ENCODE measurements around the gene ABHD6.

Gene ABHD6

DNA sequence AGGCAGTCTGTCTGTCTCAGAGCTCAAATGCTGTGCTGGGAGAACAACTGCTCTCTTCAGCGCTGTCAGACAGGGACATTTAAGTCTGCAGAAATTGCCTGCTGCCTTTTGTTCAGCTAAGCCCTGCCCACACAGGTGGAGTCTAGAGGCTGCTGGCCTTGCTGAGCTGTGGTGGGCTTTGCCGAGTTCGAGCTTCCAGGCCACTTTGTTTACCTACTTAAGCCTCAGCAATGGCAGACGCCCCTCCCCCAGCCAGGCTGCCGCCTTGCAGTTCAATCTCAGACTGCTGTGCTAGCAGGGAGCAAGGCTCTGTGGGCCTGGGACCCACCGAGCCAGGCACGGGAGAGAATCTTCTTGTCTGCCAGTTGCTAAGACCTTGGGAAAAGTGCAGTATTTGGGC lies 43.5 kb downstream of the ABHD6 start:
- TF ChIP-seq EGR1 (IDR thresholded peaks at IDR 0.05): no peak
- TF ChIP-seq, protein P1, sequence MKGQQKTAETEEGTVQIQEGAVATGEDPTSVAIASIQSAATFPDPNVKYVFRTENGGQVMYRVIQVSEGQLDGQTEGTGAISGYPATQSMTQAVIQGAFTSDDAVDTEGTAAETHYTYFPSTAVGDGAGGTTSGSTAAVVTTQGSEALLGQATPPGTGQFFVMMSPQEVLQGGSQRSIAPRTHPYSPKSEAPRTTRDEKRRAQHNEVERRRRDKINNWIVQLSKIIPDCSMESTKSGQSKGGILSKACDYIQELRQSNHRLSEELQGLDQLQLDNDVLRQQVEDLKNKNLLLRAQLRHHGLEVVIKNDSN (IDR thresholded peaks at IDR 0.05): no peak
- no peak for TF ChIP-seq RAD21 (IDR thresholded peaks at IDR 0.05; ENCODE audit: low read depth)
- no peak for TF ChIP-seq TCF12 (IDR thresholded peaks at IDR 0.05; ENCODE audit: low read depth)
- no peak for TF ChIP-seq TEAD4 (IDR thresholded peaks at IDR 0.05)
- TF ChIP-seq, protein P2, sequence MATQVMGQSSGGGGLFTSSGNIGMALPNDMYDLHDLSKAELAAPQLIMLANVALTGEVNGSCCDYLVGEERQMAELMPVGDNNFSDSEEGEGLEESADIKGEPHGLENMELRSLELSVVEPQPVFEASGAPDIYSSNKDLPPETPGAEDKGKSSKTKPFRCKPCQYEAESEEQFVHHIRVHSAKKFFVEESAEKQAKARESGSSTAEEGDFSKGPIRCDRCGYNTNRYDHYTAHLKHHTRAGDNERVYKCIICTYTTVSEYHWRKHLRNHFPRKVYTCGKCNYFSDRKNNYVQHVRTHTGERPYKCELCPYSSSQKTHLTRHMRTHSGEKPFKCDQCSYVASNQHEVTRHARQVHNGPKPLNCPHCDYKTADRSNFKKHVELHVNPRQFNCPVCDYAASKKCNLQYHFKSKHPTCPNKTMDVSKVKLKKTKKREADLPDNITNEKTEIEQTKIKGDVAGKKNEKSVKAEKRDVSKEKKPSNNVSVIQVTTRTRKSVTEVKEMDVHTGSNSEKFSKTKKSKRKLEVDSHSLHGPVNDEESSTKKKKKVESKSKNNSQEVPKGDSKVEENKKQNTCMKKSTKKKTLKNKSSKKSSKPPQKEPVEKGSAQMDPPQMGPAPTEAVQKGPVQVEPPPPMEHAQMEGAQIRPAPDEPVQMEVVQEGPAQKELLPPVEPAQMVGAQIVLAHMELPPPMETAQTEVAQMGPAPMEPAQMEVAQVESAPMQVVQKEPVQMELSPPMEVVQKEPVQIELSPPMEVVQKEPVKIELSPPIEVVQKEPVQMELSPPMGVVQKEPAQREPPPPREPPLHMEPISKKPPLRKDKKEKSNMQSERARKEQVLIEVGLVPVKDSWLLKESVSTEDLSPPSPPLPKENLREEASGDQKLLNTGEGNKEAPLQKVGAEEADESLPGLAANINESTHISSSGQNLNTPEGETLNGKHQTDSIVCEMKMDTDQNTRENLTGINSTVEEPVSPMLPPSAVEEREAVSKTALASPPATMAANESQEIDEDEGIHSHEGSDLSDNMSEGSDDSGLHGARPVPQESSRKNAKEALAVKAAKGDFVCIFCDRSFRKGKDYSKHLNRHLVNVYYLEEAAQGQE (IDR thresholded peaks at IDR 0.05; ENCODE audit: low read depth): no peak
- TF ChIP-seq ZBTB7A (IDR thresholded peaks at IDR 0.05; ENCODE audit: low read depth): no peak
- TF ChIP-seq CEBPB (IDR thresholded peaks at IDR 0.05): no peak
- no peak for TF ChIP-seq NFIC (IDR thresholded peaks at IDR 0.05)
- no peak for TF ChIP-seq CREB1 (IDR thresholded peaks at IDR 0.05; ENCODE audit: low read depth)
- TF ChIP-seq, protein P3, sequence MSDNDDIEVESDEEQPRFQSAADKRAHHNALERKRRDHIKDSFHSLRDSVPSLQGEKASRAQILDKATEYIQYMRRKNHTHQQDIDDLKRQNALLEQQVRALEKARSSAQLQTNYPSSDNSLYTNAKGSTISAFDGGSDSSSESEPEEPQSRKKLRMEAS (IDR thresholded peaks at IDR 0.05): no peak
- no peak for TF ChIP-seq YY1 (IDR thresholded peaks at IDR 0.05; ENCODE audit: low read depth)

DNA sequence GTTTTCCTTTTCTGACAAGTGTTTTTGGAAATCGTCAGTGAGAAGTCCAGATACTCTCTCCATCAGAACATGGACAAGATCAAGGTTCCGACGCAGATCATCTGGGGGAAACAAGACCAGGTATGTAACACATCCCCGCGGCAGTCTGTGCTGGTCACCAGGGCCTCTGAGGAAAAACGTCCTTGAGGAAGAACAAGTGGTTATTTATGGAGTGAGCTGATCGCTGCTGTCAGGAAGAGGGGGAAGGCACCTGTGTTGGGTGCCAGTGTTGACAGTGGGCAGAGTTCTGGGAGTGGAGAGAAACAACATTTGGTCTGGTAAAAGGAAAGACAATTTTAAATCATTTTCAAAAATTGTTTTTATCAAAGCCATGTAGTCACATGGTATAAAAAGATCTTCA lies 47.7 kb downstream of the ABHD6 start:
- TF ChIP-seq TCF12 (IDR thresholded peaks at IDR 0.05; ENCODE audit: low read depth): no peak
- TF ChIP-seq YY1 (IDR thresholded peaks at IDR 0.05; ENCODE audit: low read depth): no peak
- TF ChIP-seq CEBPB (IDR thresholded peaks at IDR 0.05): no peak
- TF ChIP-seq EP300 (IDR thresholded peaks at IDR 0.05; ENCODE audit: borderline replicate concordance): no peak
- no peak for TF ChIP-seq TAF1 (IDR thresholded peaks at IDR 0.05; ENCODE audit: low read depth)
- no peak for TF ChIP-seq RAD21 (IDR thresholded peaks at IDR 0.05; ENCODE audit: low read depth)
- TF ChIP-seq, protein P3 (IDR thresholded peaks at IDR 0.05): no peak
- TF ChIP-seq FOXM1 (IDR thresholded peaks at IDR 0.05; ENCODE audit: borderline replicate concordance, low read depth): no peak
- TF ChIP-seq TEAD4 (IDR thresholded peaks at IDR 0.05): no peak
- TF ChIP-seq CREB1 (IDR thresholded peaks at IDR 0.05; ENCODE audit: low read depth): no peak
- TF ChIP-seq, protein P1 (IDR thresholded peaks at IDR 0.05): no peak
- no peak for TF ChIP-seq ZBTB7A (IDR thresholded peaks at IDR 0.05; ENCODE audit: low read depth)
- no peak for TF ChIP-seq EGR1 (IDR thresholded peaks at IDR 0.05)

DNA sequence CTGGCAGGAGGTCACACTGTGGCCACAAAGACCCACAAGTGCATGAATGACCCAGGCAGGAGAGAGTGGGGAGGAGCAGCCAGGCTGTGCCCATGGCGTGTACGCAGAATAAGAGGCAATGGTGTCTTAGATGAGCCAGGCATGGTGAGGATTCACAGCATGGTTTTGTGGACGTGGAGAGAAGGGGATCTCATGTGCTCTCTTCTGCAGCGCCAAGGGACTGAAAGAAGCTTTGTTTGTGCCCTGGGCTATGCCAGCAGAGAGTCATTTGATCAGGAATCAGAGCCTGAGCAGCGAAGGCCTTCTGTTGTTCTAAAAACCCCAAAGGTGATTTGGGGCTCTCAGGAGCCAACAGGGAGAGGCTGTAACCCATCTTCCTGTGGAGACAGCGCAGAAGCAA lies 49.8 kb downstream of the ABHD6 start:
- no peak for TF ChIP-seq CREB1 (IDR thresholded peaks at IDR 0.05; ENCODE audit: low read depth)
- TF ChIP-seq, protein P1 (IDR thresholded peaks at IDR 0.05): no peak
- TF ChIP-seq ZBTB7A (IDR thresholded peaks at IDR 0.05; ENCODE audit: low read depth): no peak
- TF ChIP-seq, protein P2 (IDR thresholded peaks at IDR 0.05; ENCODE audit: low read depth): no peak
- TF ChIP-seq, protein P3 (IDR thresholded peaks at IDR 0.05): no peak
- no peak for TF ChIP-seq TCF12 (IDR thresholded peaks at IDR 0.05; ENCODE audit: low read depth)
- no peak for TF ChIP-seq TEAD4 (IDR thresholded peaks at IDR 0.05)
- TF ChIP-seq NFIC (IDR thresholded peaks at IDR 0.05): no peak
- TF ChIP-seq CEBPB (IDR thresholded peaks at IDR 0.05): no peak
- TF ChIP-seq EGR1 (IDR thresholded peaks at IDR 0.05): no peak
- no peak for TF ChIP-seq EP300 (IDR thresholded peaks at IDR 0.05; ENCODE audit: borderline replicate concordance)
- TF ChIP-seq TAF1 (IDR thresholded peaks at IDR 0.05; ENCODE audit: low read depth): no peak
- TF ChIP-seq FOXM1 (IDR thresholded peaks at IDR 0.05; ENCODE audit: borderline replicate concordance, low read depth): no peak
- no peak for TF ChIP-seq YY1 (IDR thresholded peaks at IDR 0.05; ENCODE audit: low read depth)
- no peak for TF ChIP-seq RAD21 (IDR thresholded peaks at IDR 0.05; ENCODE audit: low read depth)

GRCh38 chr3:58288011-58288728 lies 50.6 kb downstream of the ABHD6 start:
- no peak for TF ChIP-seq TEAD4 (IDR thresholded peaks at IDR 0.05)
- TF ChIP-seq NFIC (IDR thresholded peaks at IDR 0.05): no peak
- TF ChIP-seq FOXM1 (IDR thresholded peaks at IDR 0.05; ENCODE audit: borderline replicate concordance, low read depth): no peak

DNA sequence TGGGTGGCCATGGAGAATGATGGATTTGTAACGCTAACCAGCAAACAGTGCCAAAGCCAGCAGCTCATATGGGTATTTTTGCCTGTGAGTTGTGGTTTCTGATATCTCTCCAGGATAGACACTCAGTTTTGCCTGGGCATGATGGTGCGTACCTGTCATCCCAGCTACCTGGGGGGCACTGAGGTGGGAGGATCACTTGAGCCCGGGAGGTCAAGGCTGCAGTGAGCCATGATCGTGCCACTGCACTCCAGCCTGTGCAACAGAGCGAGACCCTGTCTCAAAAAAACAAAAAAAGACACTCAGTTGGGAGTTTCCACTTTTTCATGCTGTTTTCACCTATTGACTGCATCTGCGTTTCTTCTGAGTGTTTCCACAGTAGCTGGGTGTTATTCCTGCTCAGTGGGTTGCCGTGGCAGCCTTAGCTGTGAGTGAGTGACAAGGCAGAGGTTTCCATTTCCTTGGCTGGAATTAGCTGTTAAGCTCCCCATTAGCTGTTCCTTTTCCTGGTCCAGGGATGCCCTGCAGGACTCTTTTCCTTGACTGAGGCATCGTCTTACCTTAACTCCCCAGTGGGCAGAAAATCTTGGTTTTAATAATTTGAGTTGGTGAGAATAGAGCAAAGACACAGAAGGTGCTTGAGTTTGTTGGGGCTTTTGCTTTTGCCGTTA lies 54.2 kb downstream of the ABHD6 start:
- no peak for TF ChIP-seq TEAD4 (IDR thresholded peaks at IDR 0.05)
- no peak for TF ChIP-seq YY1 (IDR thresholded peaks at IDR 0.05; ENCODE audit: low read depth)
- no peak for TF ChIP-seq ZBTB7A (IDR thresholded peaks at IDR 0.05; ENCODE audit: low read depth)
- TF ChIP-seq, protein P1 (IDR thresholded peaks at IDR 0.05): no peak
- TF ChIP-seq, protein P2 (IDR thresholded peaks at IDR 0.05; ENCODE audit: low read depth): no peak
- no peak for TF ChIP-seq CREB1 (IDR thresholded peaks at IDR 0.05; ENCODE audit: low read depth)
- TF ChIP-seq, protein P3 (IDR thresholded peaks at IDR 0.05): no peak
- TF ChIP-seq CEBPB (IDR thresholded peaks at IDR 0.05): no peak
- TF ChIP-seq RAD21 (IDR thresholded peaks at IDR 0.05; ENCODE audit: low read depth): no peak
- no peak for TF ChIP-seq TAF1 (IDR thresholded peaks at IDR 0.05; ENCODE audit: low read depth)
